ENCODE data around the gene METTL26.

DNA sequence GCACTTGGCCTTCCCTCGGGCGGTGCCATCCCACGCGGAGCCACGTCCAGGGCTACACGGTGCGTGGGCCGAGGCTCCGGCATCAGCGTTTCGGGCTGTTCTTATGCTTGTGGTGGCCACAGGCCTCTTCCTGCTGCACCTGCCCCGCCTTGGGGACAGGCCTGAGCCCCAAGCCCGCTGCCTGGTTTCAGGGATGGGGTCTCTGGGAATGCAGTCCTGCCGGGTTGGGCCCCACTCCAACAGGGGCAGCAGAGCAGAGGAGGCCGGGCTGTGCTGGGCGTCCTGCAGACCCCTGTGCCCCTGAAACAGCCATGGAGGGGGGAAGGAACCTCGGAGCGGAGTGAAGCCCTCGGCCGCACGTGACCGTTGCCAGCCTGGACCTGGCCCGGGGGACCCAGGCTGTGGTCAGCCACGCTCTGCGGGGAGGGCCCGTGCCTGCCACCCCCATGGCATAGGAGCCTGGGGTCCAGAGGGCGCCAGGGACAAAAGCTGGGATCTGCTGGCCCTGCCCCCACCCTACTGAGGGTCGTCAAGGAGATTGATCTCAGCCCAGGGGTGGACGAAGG, 5.8 kb downstream of the METTL26 start:
- TF ChIP-seq EZH2 (IDR thresholded peaks at IDR 0.05; ENCODE audit: insufficient read depth, poor library complexity, severe bottlenecking) (no peak), EZH2phosphoT487 (IDR thresholded peaks at IDR 0.05; ENCODE audit: insufficient read depth, low read depth) (no peak)

Data from GM23248 (cell line).